Keratinocyte (primary cell): ENCODE results near the gene PDE10A. TPM values are rescaled to one million over a fixed set of nuclear protein-coding genes. Genes with fewer than 3 reads are reported as not detected.

Experiments used
- DNase-seq: peaks from one replicate; pipeline ENCODE4 v3.0.0-alpha.2; 2011; ENCODE audit warnings: low read depth, missing footprints, low spot score
- FAIRE-seq: peaks from 2 replicates; lab custom pipeline; 2011; peaks lifted over from hg19 to GRCh38; lab: Jason Lieb, UNC
- H2AFZ ChIP-seq: 2 replicates; pipeline ENCODE4 v1.6.0; 2012; ENCODE audit warnings: low read length, control low read depth, inconsistent platforms; ENCODE audit not compliant: control insufficient read depth
- H3K27ac ChIP-seq: 2 replicates; pipeline ENCODE4 v1.5.1; 2011; ENCODE audit warnings: low read length; ENCODE audit not compliant: control insufficient read depth, insufficient read depth
- H3K27me3 ChIP-seq: 3 replicates; pipeline ENCODE4 v1.6.0; 2011; ENCODE audit warnings: low read length; ENCODE audit not compliant: control insufficient read depth, insufficient read depth; ENCODE audit errors: extremely low read depth
- H3K36me3 ChIP-seq, 2 experiments: 2 replicates in 1 of 2; 3 replicates in 1 of 2; pipeline ENCODE4 v1.5.1; 2011; ENCODE audit warnings: low read length in 2 of 2, mild to moderate bottlenecking in 1 of 2; ENCODE audit not compliant: control insufficient read depth in 2 of 2, insufficient read depth in 2 of 2; ENCODE audit errors: extremely low read depth in 1 of 2
- H3K4me1 ChIP-seq: 3 replicates; pipeline ENCODE4 v1.5.1; 2011; ENCODE audit warnings: low read length; ENCODE audit not compliant: control insufficient read depth, insufficient read depth; ENCODE audit errors: extremely low read depth
- H3K4me2 ChIP-seq: 3 replicates; pipeline ENCODE4 v1.6.0; 2011; ENCODE audit warnings: low read depth, low read length; ENCODE audit not compliant: control insufficient read depth, insufficient read depth; ENCODE audit errors: extremely low read depth
- H3K4me3 ChIP-seq, 3 experiments: fragments of 200-600 bp in 1 of 3; sonication (generic) in 1 of 3; 2 replicates in 2 of 3; 3 replicates in 1 of 3; pipeline ENCODE4 v1.5.1; 2011 to 2016; ENCODE audit warnings: low read length in 3 of 3, mild to moderate bottlenecking in 3 of 3, control low read depth in 2 of 3, inconsistent platforms in 1 of 3, low read depth in 1 of 3, mixed read lengths in 1 of 3, mixed run types in 1 of 3, moderate library complexity in 1 of 3; ENCODE audit not compliant: control insufficient read depth in 2 of 3, insufficient read depth in 2 of 3; ENCODE audit errors: extremely low read depth in 1 of 3
- H3K79me2 ChIP-seq: 2 replicates; pipeline ENCODE4 v1.6.0; 2012; ENCODE audit warnings: low read length; ENCODE audit not compliant: control insufficient read depth, insufficient read depth
- H3K9ac ChIP-seq: 3 replicates; pipeline ENCODE4 v1.6.0; 2011; ENCODE audit warnings: low read length; ENCODE audit not compliant: control insufficient read depth, insufficient read depth; ENCODE audit errors: extremely low read depth
- H3K9me1 ChIP-seq: 3 replicates; pipeline ENCODE4 v1.6.0; 2011; ENCODE audit warnings: low read length; ENCODE audit not compliant: control insufficient read depth, insufficient read depth; ENCODE audit errors: extremely low read depth
- H3K9me3 ChIP-seq: 2 replicates; pipeline ENCODE4 v1.5.1; 2012; ENCODE audit warnings: low read depth, low read length; ENCODE audit not compliant: control insufficient read depth
- H4K20me1 ChIP-seq: 3 replicates; pipeline ENCODE4 v1.6.0; 2011; ENCODE audit warnings: low read length; ENCODE audit not compliant: control insufficient read depth, insufficient read depth; ENCODE audit errors: extremely low read depth
- CTCF ChIP-seq, 3 experiments: IDR thresholded peaks in 1 of 3; conservative IDR thresholded peaks in 1 of 3; optimal IDR thresholded peaks in 1 of 3; 2 replicates in 2 of 3; 3 replicates in 1 of 3; pipeline versions ENCODE3 to v1.5.1; 2011; ENCODE audit warnings: low read length in 3 of 3, mild to moderate bottlenecking in 3 of 3, moderate library complexity in 2 of 3, control low read depth in 1 of 3, inconsistent platforms in 1 of 3; ENCODE audit not compliant: insufficient read depth in 2 of 3; ENCODE audit errors: extremely low read depth in 1 of 3
- EZH2 ChIP-seq: IDR thresholded peaks from one replicate; pipeline ENCODE4 v1.6.1; 2012; ENCODE audit warnings: inconsistent platforms, mild to moderate bottlenecking, low read length, moderate library complexity
- dilution Hi-C: fragments of 300-500 bp; cut with MboI; formaldehyde crosslinking; loops from one replicate; pipeline ENCODE4 v1.7.0; 2020; ENCODE audit warnings: low sequenced_read_pairs; ENCODE audit not compliant: extremely low pct_ligation_motif_present
- polyA plus RNA-seq, 5 experiments: library from polyadenylated mRNA; depleted of rRNA in 3 of 5; stranded (reverse) in 3 of 5; stranded (forward) in 1 of 5; unstranded in 1 of 5; fragments of >200 nt; gene quantifications; 1 replicate in 1 of 5; 2 replicates in 3 of 5; 3 replicates in 1 of 5; pipeline versions ENCODE4 v1.2.1 to v1.2.3, GENCODE V29; 2011 to 2012; ENCODE audit warnings: missing spikeins in 2 of 5, low read depth in 1 of 5, low replicate concordance in 1 of 5

Gene PDE10A
- polyA plus RNA-seq, 1 donor (not counting 4 experiments of a cell fraction or from before 2014, with no cell fraction given): not detected

GRCh38 chr6:165704045-165704748 lies 41.2 kb upstream of the PDE10A start:
- no peak overlapping the region for H3K27ac ChIP-seq
- DNase-seq (no peak), FAIRE-seq (no peak)
- no peaks in the 10 kb centered on the region for H3K36me3 ChIP-seq
- TF ChIP-seq EZH2: no peak
- no peak for TF ChIP-seq CTCF (optimal IDR thresholded peaks at IDR 0.05 in 1 of 3, IDR thresholded peaks at IDR 0.05 in 1 of 3, conservative IDR thresholded peaks at IDR 0.05 in 1 of 3; ENCODE audit: extremely low read depth in 1 of 3, insufficient read depth in 2 of 3, low read length in 3 of 3)
- no peak overlapping the region for H3K9ac ChIP-seq
- H3K9me3 ChIP-seq: peaks cover 5% of the 10 kb centered on the region
- H4K20me1 ChIP-seq: no peaks in the 10 kb centered on the region
- H3K9me1 ChIP-seq: no peaks in the 10 kb centered on the region
- no peak overlapping the region for H3K4me2 ChIP-seq
- H2AFZ ChIP-seq: no peak overlapping the region
- H3K27me3 ChIP-seq: no peaks in the 10 kb centered on the region
- no peaks in the 10 kb centered on the region for H3K79me2 ChIP-seq
- dilution Hi-C loops: no loop called here
- H3K4me1 ChIP-seq: no peaks in the 10 kb centered on the region
- H3K4me3 ChIP-seq: no peak overlapping the region

GRCh38 chr6:165702669-165703068 lies 39.6 kb upstream of the PDE10A start:
- H3K27me3 ChIP-seq: no peaks in the 10 kb centered on the region
- H3K79me2 ChIP-seq: no peaks in the 10 kb centered on the region
- TF ChIP-seq CTCF (optimal IDR thresholded peaks at IDR 0.05 in 1 of 3, IDR thresholded peaks at IDR 0.05 in 1 of 3, conservative IDR thresholded peaks at IDR 0.05 in 1 of 3; ENCODE audit: extremely low read depth in 1 of 3, insufficient read depth in 2 of 3, low read length in 3 of 3) (no peak), EZH2 (no peak)
- no peaks in the 10 kb centered on the region for H3K4me1 ChIP-seq
- H3K27ac ChIP-seq: no peak overlapping the region
- peaks cover 5% of the 10 kb centered on the region for H3K9me3 ChIP-seq
- H3K36me3 ChIP-seq: no peaks in the 10 kb centered on the region
- no peak for FAIRE-seq
- dilution Hi-C loops: no loop called here
- DNase-seq: no peak
- H2AFZ ChIP-seq: no peak overlapping the region
- H3K9ac ChIP-seq: no peak overlapping the region
- H3K4me2 ChIP-seq: no peak overlapping the region
- no peaks in the 10 kb centered on the region for H4K20me1 ChIP-seq
- H3K9me1 ChIP-seq: no peaks in the 10 kb centered on the region
- H3K4me3 ChIP-seq: no peak overlapping the region
